ENCODE data around the gene SHMT1. TPM values are rescaled to one million over a fixed set of nuclear protein-coding genes. Genes with fewer than 3 reads are reported as not detected.
"Not testable (repeated sequence)": the region's sequence is repeated elsewhere in the genome, so short reads cannot be mapped to it uniquely, and the experiment has no call there.

SHMT1 gene
- total RNA-seq, 3 donors from 2014 or later, result 30.0 to 49.3 (median 30.9) TPM

- DNase-seq; intact Hi-C loops (cut with DNase I, micrococcal nuclease); H3K4me3 ChIP-seq; ATAC-seq; H3K36me3 ChIP-seq (ENCODE audit: low read depth); H3K4me1 ChIP-seq (ENCODE audit: low read depth); H3K9me3 ChIP-seq: not testable (repeated sequence)
Observed at GRCh38 chr17:18384271-18384670, 20.9 kb upstream of the SHMT1 start.

DNA sequence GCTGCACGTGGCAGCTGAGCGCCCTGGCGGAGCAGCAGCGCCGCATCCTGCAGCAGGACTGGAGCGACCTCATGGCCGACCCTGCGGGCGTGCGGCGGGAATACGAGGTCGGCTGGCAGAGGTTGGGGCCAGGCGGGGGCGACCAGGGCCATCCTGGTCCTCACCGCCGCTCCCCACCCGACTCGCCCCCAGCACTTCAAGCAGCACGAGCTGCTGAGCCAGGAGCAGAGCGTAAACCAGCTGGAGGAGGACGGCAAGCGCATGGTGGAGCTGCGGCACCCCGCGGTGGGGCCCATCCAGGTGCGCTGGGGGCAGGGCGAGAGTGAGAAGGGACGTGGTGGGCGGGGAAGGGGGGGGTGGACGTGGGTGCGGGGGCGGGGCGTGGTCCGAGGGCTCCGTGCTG, 19.7 kb upstream of the SHMT1 start:
- H3K4me3 ChIP-seq; H3K9me3 ChIP-seq; intact Hi-C loops (cut with DNase I, micrococcal nuclease); H3K4me1 ChIP-seq (ENCODE audit: low read depth); H3K36me3 ChIP-seq (ENCODE audit: low read depth); ATAC-seq; DNase-seq: not testable (repeated sequence)

- H3K9me3 ChIP-seq, result no peaks in the 10 kb centered on the region
- DNase-seq, result no peak
- no peak for TF ChIP-seq CTCF (IDR thresholded peaks at IDR 0.05)
- intact Hi-C loops (cut with DNase I, micrococcal nuclease), result no loop called here
- H3K4me3 ChIP-seq, result no peak overlapping the region
- no peaks in the 10 kb centered on the region for H3K36me3 ChIP-seq (ENCODE audit: low read depth)
- ATAC-seq, result no peak
- peaks cover 9% of the 10 kb centered on the region for H3K4me1 ChIP-seq (ENCODE audit: low read depth)
Observed at GRCh38 chr17:18382441-18383078, 19.2 kb upstream of the SHMT1 start.

DNA sequence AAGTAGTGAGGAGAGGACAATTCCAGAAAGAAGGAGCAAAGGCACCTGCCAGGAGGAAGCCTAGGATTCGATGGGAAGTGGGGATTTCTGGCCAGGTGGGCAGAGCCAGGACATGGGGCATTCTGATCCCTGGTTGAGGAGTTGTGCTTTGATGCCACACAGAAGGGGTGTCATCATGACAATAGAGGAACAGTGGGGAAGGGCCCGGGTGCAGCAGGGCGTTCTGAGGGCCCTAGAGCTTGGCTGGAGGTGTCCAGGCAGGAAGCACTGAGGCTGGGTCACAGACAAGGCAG, 18.5 kb upstream of the SHMT1 start:
- DNase-seq (no peak), ATAC-seq (no peak)
- no peaks in the 10 kb centered on the region for H3K36me3 ChIP-seq (ENCODE audit: low read depth)
- H3K4me1 ChIP-seq (ENCODE audit: low read depth), result peaks cover 13% of the 10 kb centered on the region
- H3K4me3 ChIP-seq, result no peak overlapping the region
- no peaks in the 10 kb centered on the region for H3K9me3 ChIP-seq
- intact Hi-C loops (cut with DNase I, micrococcal nuclease), result no loop called here
- TF ChIP-seq CTCF (IDR thresholded peaks at IDR 0.05), result no peak

- ATAC-seq (no peak), DNase-seq (no peak)
- H3K9me3 ChIP-seq, result no peaks in the 10 kb centered on the region
- no peak for TF ChIP-seq CTCF (IDR thresholded peaks at IDR 0.05)
- no peaks in the 10 kb centered on the region for H3K36me3 ChIP-seq (ENCODE audit: low read depth)
- no peak overlapping the region for H3K4me3 ChIP-seq
- intact Hi-C loops (cut with DNase I, micrococcal nuclease), result no loop called here
- peaks cover 13% of the 10 kb centered on the region for H3K4me1 ChIP-seq (ENCODE audit: low read depth)
Observed at GRCh38 chr17:18381158-18381952, 18.0 kb upstream of the SHMT1 start.

DNA sequence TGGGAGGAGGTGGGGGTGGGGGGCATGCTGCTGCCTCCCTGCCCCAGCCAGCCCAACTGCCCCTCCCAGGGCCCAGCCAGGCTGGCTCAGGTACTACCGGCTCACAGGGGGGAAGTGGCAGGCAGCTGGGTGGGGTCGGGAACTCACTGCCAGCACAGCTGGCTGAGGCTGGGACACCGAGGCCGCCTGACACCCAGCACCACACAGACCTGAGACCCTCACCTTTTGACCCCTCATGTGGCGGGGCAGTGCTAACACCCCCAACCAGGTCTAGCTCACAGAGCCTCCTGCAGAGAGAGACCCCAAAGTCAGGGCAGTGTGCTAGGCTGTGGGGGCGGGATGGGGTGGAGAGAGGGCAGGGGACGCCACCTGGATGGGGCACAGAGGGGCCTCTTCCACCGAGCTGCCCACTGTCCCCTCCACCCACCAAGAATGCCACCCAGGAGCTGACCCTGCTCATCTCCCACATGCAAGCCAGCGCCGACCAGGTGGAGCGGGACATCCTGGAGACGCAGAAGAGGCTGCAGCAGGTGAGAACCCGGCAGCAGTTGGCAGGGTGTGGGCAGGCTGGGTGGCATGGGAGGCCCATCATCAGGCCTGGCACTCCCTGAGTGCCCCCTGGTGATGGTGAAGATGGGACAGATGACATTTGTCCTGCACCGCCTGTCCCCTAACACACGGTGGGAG, 17.3 kb upstream of the SHMT1 start:
- Histone ChIP-seq H3K4me1 (ENCODE audit: low read depth) (peaks cover 13% of the 10 kb centered on the region), H3K4me3 (no peak overlapping the region), H3K36me3 (ENCODE audit: low read depth) (no peaks in the 10 kb centered on the region), H3K9me3 (no peaks in the 10 kb centered on the region)
- DNase-seq (no peak), ATAC-seq (no peak)
- no peak for TF ChIP-seq CTCF (IDR thresholded peaks at IDR 0.05)
- intact Hi-C loops (cut with DNase I, micrococcal nuclease), result no loop called here
